ENCODE measurements around the gene NAP1L4. TPM values are rescaled to one million over a fixed set of nuclear protein-coding genes. Genes with fewer than 3 reads are reported as not detected.

Gene NAP1L4
- total RNA-seq, 1 experiment from 2014 or later: 144 TPM

- Histone ChIP-seq H3K27me3 (ENCODE audit: insufficient read depth, low read length) (no peaks in the 10 kb centered on the region), H3K9me3 (ENCODE audit: control insufficient read depth in 1 of 2, insufficient read depth in 1 of 2, low read depth in 1 of 2, low read length in 2 of 2) (no peaks in the 10 kb centered on the region), H3K4me3 (replicated peaks in 1 of 2; ENCODE audit: low read depth in 1 of 2, low read length in 2 of 2) (no peak overlapping the region), H4K20me1 (ENCODE audit: insufficient read depth) (no peaks in the 10 kb centered on the region), H3K36me3 (ENCODE audit: control insufficient read depth in 1 of 2, insufficient read depth in 2 of 2, low read length in 2 of 2) (peaks cover 17 to 31% of the 10 kb centered on the region in 2 experiments; a peak in 3 of 4 replicates), H3K4me2 (ENCODE audit: low read length) (no peak overlapping the region), H3K9ac (ENCODE audit: low read length) (no peak overlapping the region), H3K4me1 (ENCODE audit: control insufficient read depth in 1 of 2, insufficient read depth in 2 of 2, low read length in 2 of 2) (no peaks in the 10 kb centered on the region), H2AFZ (ENCODE audit: low read depth, low read length, poor library complexity, severe bottlenecking) (no peak overlapping the region), H3K27ac (ENCODE audit: low read depth, low read length) (no peak overlapping the region), H3K79me2 (ENCODE audit: insufficient read depth, low read length) (no peaks in the 10 kb centered on the region), H3K9me2 (ENCODE audit: insufficient read depth) (no peaks in the 10 kb centered on the region)
- TF ChIP-seq MAX (IDR thresholded peaks at IDR 0.05): no peak
- ATAC-seq: no peak
- POLR2A ChIA-PET: no interaction called here
- intact Hi-C loops (cut with micrococcal nuclease): no loop called here
- no peak for DNase-seq (ENCODE audit: low read depth, low spot score)
- CTCF ChIA-PET: no interaction called here
- RAD21 ChIA-PET (ENCODE audit: low non-redundant PET in 1 of 2, low total read pairs in 2 of 2, uncharacterized antibody in 2 of 2, unreplicated experiment in 2 of 2): no interaction called here
- no TSS peak for BruUV-seq (replicated peaks)
Measured at GRCh38 chr11:3002871-3003270, 10.7 kb upstream of the NAP1L4 start.

- no peaks in the 10 kb centered on the region for H4K20me1 ChIP-seq (ENCODE audit: insufficient read depth)
- TF ChIP-seq ZNF274 (IDR thresholded peaks at IDR 0.05; ENCODE audit: low read depth, low read length) (no peak), REST (IDR thresholded peaks at IDR 0.05; ENCODE audit: low read depth) (no peak), FOSL1 (IDR thresholded peaks at IDR 0.05; ENCODE audit: low read depth) (no peak), ZFX (IDR thresholded peaks at IDR 0.05) (no peak)
- H3K9ac ChIP-seq (ENCODE audit: low read length): no peak overlapping the region
- intact Hi-C loops (cut with micrococcal nuclease): no loop called here
- H3K4me1 ChIP-seq (ENCODE audit: control insufficient read depth in 1 of 2, insufficient read depth in 2 of 2, low read length in 2 of 2): no peaks in the 10 kb centered on the region
- no peak overlapping the region for H2AFZ ChIP-seq (ENCODE audit: low read depth, low read length, poor library complexity, severe bottlenecking)
- H3K79me2 ChIP-seq (ENCODE audit: insufficient read depth, low read length): no peaks in the 10 kb centered on the region
- DNase-seq (ENCODE audit: low read depth, low spot score) (no peak), ATAC-seq (no peak)
- BruUV-seq (replicated peaks): no TSS peak
- H3K9me2 ChIP-seq (ENCODE audit: insufficient read depth): no peaks in the 10 kb centered on the region
- RAD21 ChIA-PET (ENCODE audit: low non-redundant PET in 1 of 2, low total read pairs in 2 of 2, uncharacterized antibody in 2 of 2, unreplicated experiment in 2 of 2): no interaction called here
- no peaks in the 10 kb centered on the region for H3K27me3 ChIP-seq (ENCODE audit: insufficient read depth, low read length)
- H3K4me3 ChIP-seq (replicated peaks in 1 of 2; ENCODE audit: low read depth in 1 of 2, low read length in 2 of 2): no peak overlapping the region
- no peak overlapping the region for H3K4me2 ChIP-seq (ENCODE audit: low read length)
- no peaks in the 10 kb centered on the region for H3K9me3 ChIP-seq (ENCODE audit: control insufficient read depth in 1 of 2, insufficient read depth in 1 of 2, low read depth in 1 of 2, low read length in 2 of 2)
- H3K36me3 ChIP-seq (ENCODE audit: control insufficient read depth in 1 of 2, insufficient read depth in 2 of 2, low read length in 2 of 2): peaks cover 17 to 27% of the 10 kb centered on the region in 2 experiments; a peak in 3 of 4 replicates
- POLR2A ChIA-PET: no interaction called here
- CTCF ChIA-PET: no interaction called here
- H3K27ac ChIP-seq (ENCODE audit: low read depth, low read length): no peak overlapping the region
Measured at GRCh38 chr11:3002351-3002861, 10.3 kb upstream of the NAP1L4 start.

All from HCT116 (cell line).